Stimulated activated CD4-positive, alpha-beta T cell treated with anti-CD3 and anti-CD28 coated beads, Interleukin-2, amount 100 ng/mL, for 4 hours (primary cell): ENCODE measurements around the gene HOXD8.

Experiments used
- DNase-seq: peaks from one replicate; pipeline ENCODE4 v3.0.0-alpha.2; 2020; ENCODE audit warnings: low read depth

Gene HOXD8

GRCh38 chr2:176130957-176131847 lies 1.7 kb downstream of the HOXD8 start:
- no peak for DNase-seq

DNA sequence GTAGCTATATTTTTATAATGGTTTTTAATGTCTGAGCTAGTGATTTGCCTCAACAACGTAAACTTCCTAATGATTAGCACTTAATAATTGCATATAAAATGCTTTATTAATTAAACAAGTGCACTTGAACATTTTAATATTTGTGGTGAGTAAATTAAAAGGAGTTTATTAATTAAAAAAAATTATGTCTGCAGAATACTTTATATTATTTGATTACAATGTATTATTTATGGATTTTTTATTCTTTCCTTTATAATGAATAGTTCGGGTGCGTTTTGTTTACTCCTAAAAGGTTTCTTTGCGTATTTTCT lies 2.3 kb downstream of the HOXD8 start:
- no peak for DNase-seq

- DNase-seq = no peak
Measured at GRCh38 chr2:176132205-176133171, 3.0 kb downstream of the HOXD8 start.

- DNase-seq = no peak
Measured at GRCh38 chr2:176133389-176133788, 3.9 kb downstream of the HOXD8 start.

DNA sequence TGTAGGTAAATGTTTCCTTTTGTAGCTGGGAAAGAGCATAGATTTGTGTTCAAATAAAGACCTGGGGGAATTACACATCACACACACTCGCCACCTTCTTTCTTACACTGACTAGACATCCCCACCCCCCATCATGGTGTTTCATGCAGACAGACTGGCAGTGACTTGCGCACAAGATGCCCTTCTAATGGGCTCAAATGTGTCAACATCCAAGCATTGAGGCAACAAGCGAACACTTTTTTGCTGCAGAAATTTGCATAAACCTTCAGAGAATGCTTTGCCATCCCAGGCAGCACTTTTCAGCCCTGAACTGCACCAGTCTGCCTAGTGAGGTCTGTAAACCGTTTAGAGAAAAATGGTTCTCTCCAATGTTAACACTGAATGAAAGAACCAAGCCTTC lies 4.5 kb downstream of the HOXD8 start:
- no peak for DNase-seq

DNA sequence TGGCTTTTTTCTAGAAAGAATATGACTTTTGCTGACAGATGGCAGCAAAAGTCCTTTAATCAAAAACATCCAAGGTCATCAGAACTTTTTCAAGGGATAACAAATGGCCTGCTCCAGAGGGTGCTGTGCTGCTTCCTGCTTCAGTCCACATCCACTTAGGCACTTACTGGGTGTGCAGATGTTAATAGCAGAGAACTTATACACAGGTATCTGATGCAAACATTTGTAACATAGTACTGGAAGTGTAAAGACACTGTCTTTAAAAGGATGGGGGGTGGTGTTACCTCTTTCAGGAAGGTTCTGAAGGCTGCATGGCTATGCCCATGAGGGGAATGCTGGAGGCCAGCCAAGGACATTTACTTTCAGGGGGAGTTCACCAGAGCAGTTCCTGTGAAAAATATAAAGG lies 5.5 kb downstream of the HOXD8 start:
- no peak for DNase-seq

DNA sequence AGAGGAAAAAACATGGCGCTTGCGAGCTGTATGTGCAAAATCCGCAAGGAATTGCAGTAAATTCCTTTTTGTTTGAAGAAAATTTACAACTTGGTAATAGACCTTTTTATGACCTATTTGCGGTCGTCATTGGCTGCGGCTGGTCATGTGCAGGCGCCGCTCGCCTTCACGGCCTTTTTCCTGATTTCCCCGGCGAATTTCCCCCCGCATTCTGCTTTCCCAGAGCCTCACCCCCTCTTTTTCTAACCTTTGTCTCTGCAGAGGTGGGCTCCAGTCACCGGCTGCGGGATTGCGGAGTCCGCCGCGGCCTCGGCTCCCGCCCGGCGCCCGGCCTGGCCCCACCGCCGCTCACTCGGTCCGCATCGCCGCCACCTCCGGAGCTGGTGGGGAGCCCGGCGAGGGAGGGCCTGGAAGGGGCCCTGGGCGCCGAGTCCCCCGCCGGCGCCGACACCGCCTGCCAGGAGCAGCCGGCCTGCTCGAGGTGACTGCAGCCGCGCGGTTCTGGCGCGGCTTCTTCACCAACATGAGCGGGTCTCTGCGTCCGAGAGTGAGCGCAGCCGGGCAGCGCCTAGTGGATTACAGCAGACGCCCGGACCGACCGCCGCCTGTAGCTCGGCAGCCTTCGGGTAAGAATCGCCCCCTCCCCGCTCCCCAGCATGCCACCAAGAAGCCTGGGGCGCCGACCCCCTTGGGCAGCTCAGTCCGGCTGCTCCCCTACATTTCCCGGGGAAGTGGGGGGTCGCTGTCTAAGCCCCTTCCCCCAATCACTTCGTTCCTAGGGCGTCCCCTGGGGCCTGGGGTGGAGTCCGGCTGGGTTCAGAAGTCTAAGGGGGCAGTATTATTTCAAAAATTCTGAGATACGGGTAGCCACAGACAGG lies 7.1 kb downstream of the HOXD8 start:
- DNase-seq = no peak

- no peak for DNase-seq
Measured at GRCh38 chr2:176137252-176137580, 7.7 kb downstream of the HOXD8 start.

DNA sequence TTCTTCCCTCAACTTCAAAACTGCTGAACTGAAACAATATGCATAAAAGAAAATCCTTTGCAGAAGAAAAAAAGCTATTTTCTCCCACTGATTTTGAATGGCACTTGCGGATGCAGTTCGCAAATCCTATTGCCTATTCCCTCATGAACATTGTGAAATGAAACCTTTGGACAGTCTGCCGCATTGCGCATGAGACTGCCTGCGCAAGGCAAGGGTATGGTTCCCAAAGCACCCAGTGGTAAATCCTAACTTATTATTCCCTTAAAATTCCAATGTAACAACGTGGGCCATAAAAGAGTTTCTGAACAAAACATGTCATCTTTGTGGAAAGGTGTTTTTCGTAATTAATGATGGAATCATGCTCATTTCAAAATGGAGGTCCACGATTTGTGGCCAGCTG lies 8.4 kb downstream of the HOXD8 start:
- DNase-seq = no peak

DNA sequence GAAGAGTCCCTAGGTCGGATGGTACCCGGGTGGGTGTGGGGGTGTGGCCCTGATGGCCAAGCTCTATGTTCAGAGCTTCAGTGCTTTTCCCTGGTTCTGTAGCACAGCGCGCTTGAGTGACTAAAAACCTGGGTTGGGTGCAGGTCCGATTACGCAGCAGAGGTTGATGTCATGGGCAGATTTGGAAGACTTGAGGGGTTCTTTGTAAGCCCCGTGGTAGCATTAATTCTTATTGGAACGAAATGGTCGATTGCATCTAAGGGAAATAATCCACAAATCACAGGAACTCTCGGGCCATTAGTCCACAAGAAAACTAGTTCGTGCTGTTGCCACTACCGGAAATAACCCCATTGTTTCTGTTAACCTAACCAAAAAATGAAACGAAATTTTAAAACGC lies 9.0 kb downstream of the HOXD8 start:
- DNase-seq = no peak

- DNase-seq = no peak
Measured at GRCh38 chr2:176138923-176139660, 9.6 kb downstream of the HOXD8 start.

DNA sequence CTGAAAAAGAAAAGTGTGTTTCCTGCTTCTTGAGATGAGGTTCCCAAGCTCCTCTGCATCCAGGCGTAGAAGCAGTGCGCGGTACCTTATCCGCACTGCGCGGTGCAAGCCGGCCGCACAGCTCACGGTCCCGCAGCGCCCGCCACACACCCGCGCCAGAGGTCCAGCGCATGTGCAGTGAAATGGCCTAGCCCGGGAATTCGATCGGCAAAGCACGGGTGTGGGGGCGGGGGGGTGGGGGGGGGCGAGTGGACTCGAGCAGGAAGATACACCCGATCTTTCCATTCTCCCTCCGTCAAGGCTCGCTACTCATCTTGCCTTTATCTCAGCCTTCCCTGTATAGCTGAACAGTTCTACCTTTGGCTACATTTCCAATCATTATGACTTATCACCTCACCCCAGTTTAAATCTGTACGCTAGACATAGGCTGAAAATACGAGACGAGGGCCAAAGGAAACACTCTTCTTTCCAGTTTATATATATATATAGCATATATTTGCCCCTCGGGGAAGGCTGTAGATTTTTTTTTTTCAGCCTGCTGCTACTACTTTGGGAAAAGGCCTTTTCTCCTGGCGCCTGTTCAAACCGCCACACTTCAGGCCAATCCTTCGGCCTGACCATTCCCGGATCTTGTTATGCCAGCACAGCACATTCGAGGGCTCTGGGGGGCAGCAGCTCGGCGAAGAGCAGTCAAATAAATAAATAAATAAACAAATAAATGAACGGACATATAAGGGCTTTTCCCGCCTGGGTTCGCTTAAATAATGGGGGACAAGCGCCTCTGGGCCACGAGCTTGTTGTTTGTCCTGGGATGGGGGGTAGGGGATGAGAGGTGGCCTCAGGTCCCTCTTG lies 10.4 kb downstream of the HOXD8 start:
- no peak for DNase-seq

DNA sequence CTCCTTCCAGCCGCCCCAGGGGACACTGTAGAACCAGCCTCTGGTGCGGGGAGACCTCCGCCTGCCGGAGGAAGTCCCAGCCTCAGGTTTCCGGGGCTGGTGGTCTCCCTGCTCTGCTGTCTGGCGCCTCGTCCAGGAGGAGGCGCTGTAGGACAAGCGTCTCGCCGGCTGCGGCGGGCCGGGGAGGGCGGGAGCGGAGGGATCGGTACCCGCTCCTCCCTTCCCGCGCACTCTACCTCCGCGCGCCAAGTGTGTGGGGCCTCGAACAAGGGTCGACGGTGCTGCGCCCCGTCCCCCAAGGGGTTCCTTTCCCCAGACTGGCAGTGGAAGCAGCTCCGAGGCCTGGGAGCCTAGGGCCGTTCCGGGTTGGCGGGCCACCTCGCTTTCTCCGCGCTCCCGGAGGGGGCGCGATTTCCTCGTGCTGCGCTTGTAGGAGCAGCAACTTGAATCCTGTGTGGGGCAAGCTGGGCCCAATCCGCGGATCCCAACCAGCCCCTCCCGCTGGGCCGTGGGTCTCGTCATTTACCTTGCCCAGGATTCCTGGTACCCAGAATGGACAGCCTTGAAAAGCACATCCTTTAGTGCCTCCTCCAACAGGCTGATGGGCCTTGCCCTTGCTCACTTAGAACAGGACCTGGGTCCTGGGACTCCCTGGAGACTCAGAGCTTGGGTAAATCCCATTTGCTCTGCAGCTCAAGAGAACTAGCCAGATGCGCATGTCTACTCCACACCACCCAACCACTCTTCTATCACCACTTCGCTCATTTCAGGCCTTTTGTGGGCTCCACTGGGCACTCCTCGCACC lies 11.2 kb downstream of the HOXD8 start:
- peak; percentile 44 for DNase-seq

- no peak for DNase-seq
Measured at GRCh38 chr2:176142281-176142680, 12.8 kb downstream of the HOXD8 start.

DNA sequence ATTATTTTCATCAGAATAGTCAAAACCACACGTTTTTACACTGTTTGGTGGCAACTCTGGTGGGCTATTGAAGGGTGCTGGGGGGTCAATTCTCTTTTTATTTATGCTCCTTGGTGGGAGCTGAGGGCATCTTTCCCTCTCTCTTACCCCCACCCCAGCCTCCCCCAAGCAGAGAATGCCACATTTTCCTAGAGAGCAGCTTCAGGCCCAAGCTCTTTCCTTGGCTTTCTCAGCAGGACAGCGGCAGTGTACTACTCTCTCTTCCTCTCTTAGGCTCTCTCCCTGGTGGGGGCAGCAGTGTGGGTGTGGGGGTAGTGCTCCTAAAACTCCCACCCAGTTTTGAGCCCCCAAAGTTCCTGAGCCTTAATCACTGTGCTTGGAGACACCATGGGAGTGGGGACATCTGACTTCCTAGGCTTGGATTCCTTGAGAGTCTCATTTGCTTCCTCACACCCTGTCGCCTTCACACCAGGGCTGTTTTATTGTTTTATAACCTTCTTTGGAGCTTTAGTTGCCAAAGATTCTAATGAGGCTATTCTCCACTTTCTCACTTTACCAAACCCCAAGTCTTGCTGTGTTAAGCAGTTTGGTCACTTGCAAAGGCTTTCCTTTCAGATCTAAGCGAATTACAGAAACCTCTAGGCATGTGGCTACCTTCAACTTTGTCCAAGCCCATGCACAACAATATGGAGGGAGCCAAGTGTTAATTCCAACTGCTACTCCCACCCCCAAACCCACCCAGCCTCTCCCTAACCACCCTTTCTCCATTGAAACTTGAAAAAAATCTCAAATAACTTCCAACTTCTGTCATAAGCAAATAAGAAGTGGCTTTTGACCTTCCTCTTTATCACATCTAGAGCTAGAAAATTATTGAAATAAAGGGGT lies 15.8 kb downstream of the HOXD8 start:
- no peak for DNase-seq

DNA sequence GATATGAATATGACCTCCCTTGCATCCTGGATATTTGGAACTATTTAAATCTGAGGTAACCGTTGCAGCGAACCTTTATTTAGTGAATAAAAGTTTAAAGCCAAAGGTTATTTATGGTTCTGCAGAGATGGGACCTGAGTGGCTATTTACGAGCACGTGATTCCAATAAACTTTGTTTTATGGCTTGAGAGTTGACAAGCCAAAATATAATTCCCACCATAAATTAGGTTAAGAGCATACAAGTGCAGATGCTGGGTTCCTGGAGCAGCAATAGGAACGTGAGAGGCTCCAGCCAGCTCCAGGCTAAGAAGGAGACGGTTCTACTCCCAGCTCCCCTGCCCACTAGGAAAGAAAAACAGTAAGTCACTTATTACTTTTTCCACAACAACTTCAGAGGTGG lies 16.6 kb downstream of the HOXD8 start:
- no peak for DNase-seq

- no peak for DNase-seq
Measured at GRCh38 chr2:176146645-176147044, 17.1 kb downstream of the HOXD8 start.

DNA sequence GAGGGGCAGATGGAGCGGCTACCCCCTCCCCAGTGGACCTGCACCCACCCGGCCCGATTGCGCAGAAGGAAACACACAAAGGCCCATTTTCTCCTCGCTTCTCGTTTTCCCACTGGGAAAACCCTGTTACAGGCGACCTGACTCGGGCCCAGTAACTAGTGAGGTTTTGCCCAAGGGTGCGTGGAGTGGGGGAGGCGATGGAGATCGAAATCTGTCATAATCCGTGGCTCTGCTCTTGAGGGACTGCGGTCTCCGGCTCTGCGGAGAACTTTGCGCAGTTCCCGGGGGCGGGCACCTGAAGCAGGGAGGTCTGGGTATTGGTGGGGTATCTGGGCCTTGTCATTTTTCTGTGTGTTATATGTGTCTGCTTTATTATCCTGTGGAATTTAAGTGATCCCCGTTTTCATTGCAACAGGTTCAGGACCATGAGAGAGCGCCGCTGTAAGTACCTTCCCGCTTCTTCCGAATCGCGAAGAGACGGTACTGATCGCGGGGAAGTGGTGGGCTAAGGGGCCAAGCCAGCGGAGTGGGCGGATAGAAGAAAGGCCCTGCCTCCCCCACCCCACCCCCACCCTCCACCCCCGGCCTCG lies 17.8 kb downstream of the HOXD8 start:
- no peak for DNase-seq
